ENCODE measurements around the gene CSNK1A1.
A peak's percentile ranks its signal among the peaks of the same experiment; 100 is the strongest.

CSNK1A1 gene

DNA sequence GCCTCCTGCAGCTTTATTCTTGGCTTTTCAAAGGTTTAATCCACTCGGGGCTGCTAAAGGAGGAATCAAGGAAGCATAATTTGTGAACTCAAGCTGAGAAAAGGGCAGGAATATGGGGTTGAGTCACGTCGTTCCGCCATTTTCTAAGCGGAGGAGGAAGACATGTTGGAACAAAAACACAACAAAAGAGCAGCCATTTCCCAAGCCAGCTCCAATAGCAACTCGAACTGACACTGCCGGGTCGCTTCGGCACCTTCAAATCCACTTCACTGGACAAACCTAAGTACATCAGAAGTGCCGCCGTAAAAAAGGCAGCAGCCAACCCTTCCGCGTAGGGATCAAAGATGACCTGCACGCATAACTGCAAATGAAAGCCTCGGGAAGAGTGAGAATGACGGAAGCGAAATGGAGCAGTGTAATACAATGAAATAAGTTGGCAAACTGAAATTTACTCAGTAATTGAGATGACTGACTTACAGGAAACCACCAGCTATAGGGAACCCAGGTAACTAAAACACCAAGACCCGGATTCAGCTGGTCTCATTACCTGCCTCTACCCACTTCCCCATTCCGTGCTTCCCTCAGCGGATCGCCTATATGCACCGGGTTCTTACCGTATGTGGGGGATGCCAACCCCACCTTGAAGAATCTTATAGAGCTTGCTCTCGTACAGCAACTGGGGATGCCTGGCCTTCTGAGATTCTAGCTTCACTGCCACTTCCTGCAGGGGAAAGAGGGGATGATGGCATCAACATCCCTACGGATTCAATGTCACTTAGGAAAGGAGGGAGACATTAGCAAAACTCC lies 1.6 kb downstream of the CSNK1A1 start:
- no peak for TF ChIP-seq CTCF (IDR thresholded peaks at IDR 0.05; ENCODE audit: low read depth, low read length, missing control alignments)
- no peak for DNase-seq (ENCODE audit: extremely low read depth, low read depth)
- peak overlapping the region; percentile 99 for H3K4me3 ChIP-seq (replicated peaks; ENCODE audit: low read depth, low read length)

GRCh38 chr5:149546974-149547373 lies 4.3 kb downstream of the CSNK1A1 start:
- no peak for TF ChIP-seq CTCF (IDR thresholded peaks at IDR 0.05; ENCODE audit: low read depth, low read length, missing control alignments)
- no peak for DNase-seq (ENCODE audit: extremely low read depth, low read depth)
- H3K4me3 ChIP-seq (replicated peaks; ENCODE audit: low read depth, low read length), result no peak overlapping the region; the same call in 1 of the 2 replicates

DNA sequence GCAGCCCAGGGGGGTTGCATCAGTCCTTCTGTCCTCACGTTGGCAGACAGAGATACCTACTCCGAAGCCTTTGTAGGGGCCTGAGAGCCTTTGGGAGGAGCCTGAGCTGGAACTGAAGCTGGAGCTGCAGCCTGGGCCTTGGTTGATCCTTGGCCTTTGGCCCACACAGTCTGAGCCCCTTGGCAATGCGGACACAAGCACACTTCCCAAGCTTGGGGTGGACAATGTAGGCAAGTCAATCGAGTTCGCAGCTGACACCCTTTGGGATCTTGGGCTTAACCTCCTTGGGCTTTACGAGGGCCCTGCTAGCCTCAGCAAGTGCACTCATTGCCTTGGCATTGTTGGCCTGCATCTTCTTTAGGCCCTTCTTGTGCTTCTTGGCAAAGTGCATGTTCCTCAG lies 5.9 kb downstream of the CSNK1A1 start:
- no peak for TF ChIP-seq CTCF (IDR thresholded peaks at IDR 0.05; ENCODE audit: low read depth, low read length, missing control alignments)
- no peak overlapping the region for H3K4me3 ChIP-seq (replicated peaks; ENCODE audit: low read depth, low read length)
- DNase-seq (ENCODE audit: extremely low read depth, low read depth), result no peak

DNA sequence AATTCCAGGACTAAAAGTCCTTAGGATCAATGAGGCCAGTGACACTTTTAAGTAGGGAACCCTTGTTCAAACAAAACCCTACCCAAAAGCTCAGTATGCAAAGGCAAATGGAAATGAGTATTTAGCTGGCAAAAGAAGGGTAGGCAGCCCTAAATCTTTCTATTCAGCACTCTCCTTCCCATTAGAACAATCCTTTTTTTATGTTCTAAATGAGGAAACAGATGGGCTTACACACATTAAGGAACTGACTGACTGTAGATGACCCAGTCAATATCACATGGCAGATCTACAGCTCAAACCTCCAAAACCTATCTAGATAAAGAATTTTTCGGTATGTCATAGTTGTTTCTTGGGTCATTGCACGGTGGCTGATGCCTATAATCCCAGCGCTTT lies 7.2 kb downstream of the CSNK1A1 start:
- no peak for TF ChIP-seq CTCF (IDR thresholded peaks at IDR 0.05; ENCODE audit: low read depth, low read length, missing control alignments)
- H3K4me3 ChIP-seq (replicated peaks; ENCODE audit: low read depth, low read length), result no peak overlapping the region
- DNase-seq (ENCODE audit: extremely low read depth, low read depth), result no peak

- no peak for DNase-seq (ENCODE audit: extremely low read depth, low read depth)
- H3K4me3 ChIP-seq (replicated peaks; ENCODE audit: low read depth, low read length), result no peak overlapping the region
- no peak for TF ChIP-seq CTCF (IDR thresholded peaks at IDR 0.05; ENCODE audit: low read depth, low read length, missing control alignments)
These were observed 7.7 kb downstream of the CSNK1A1 start for GRCh38 chr5:149543361-149544027.

DNA sequence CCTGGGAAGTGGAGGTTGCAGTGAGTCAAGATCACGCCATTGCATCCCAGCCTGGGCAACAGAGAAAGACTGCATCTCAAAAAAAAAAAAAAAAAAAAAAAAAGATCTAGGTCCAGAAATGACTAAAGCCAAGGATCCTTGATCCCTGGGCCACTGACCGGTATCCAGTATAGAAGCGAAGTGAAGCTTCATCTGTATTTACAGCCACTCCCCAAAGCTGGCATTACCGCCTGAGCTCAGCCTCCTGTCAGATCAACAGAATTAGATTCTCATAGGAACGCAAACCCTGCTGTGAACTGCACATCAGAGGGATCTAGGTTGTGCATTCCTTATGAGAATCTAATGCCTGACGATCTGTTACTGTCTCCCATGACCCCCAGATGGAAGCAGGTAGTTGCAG lies 9.3 kb downstream of the CSNK1A1 start:
- TF ChIP-seq CTCF (IDR thresholded peaks at IDR 0.05; ENCODE audit: low read depth, low read length, missing control alignments), result no peak
- DNase-seq (ENCODE audit: extremely low read depth, low read depth), result no peak
- H3K4me3 ChIP-seq (replicated peaks; ENCODE audit: low read depth, low read length), result no peak overlapping the region
